HG02840 (cell line): ENCODE data around the gene GARIN3.
"Not testable (repeated sequence)": the region's sequence is repeated elsewhere in the genome, so short reads cannot be mapped to it uniquely, and the experiment has no call there.

Source experiments
- ATAC-seq: cut with Tn5 transposase; IDR thresholded peaks from one replicate; pipeline ENCODE4 v1.9.1; 2021; ENCODE audit warnings: mild to moderate bottlenecking, moderate library complexity, moderate number of reproducible peaks; ENCODE audit not compliant: unreplicated experiment, low FRiP score

The GARIN3 gene

DNA sequence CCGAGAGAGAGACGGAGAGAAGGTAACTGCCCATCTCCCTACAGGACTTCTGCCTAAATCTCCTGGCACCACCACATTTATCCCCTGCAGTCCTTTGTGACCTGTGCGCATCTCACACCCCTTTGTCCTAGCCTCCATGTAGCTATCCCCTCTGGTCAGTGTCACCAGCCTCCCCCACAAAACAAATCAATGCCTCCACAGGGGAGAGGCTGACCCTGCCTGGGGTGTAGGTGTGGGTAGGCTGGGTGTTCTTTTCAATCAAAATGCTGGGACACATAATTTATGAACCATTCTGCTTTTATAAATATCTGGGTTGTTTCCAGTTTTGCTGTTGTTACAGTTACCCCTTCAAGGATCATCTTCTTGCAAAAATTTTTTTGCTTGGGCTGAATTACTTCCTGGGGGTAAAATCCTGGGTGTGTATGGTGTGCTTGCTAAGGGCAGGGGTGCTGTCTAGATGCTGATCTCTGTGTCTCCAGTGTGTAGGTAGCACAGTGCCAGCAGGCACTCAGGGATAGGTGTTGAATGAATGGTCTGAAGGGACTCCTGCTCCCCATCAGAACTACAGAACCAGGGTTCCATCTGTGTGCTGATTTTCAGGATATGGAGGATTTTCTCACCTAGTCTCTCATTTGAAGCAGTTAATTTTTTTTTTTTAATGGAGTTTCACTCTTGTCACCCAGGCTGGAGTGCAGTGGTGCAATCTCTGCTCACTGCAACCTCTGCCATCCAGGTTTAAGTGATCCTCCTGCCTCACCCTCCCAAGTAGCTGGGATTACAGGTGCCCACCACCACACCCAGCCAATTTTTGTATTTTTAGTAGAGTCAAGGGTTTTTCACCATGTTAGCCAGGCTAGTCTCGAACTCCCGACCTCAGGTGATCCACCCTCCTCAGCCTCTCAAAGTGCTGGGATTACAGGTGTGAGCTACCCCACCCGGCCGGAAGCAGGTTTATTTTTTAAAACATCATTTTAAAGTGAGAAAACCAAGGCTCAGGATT lies at the start of gene GARIN3:
TSS of gene GARIN3 (minus strand) at position 51 of the 1,000 bp plus-strand sequence. CDS start 96 bp downstream, outside the sequence.
- no peak for ATAC-seq

DNA sequence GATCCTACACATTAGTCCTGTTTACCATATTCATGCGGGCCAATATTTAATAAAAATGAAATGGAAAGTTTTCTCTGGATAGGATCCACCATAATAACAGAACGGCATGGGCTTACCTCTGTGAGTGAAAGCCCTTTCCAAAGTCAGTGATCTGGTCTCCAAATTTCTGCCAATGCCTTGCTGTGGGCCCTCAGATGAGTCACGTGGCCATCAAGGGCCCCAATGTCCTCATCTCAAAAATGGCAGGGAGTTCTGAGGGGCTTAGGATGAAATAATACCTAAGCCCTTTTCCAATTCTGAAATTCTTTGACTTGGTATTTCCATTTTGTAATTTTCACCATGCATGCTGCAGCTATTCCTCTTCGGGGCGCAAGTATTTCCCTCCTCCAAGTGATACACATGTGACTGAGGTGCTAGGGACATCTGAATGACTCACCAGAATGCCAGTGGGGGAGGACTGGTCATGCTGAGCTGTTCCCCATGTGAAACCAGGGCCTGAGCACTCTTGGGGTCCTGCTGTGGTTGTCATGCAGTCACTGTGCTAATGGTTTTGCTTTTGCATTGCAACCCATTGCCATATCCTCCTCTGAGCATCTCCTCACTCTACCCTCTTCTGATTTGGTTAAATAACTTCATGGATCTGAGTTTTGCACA lies 49.6 kb upstream of the GARIN3 start:
- no peak for ATAC-seq

DNA sequence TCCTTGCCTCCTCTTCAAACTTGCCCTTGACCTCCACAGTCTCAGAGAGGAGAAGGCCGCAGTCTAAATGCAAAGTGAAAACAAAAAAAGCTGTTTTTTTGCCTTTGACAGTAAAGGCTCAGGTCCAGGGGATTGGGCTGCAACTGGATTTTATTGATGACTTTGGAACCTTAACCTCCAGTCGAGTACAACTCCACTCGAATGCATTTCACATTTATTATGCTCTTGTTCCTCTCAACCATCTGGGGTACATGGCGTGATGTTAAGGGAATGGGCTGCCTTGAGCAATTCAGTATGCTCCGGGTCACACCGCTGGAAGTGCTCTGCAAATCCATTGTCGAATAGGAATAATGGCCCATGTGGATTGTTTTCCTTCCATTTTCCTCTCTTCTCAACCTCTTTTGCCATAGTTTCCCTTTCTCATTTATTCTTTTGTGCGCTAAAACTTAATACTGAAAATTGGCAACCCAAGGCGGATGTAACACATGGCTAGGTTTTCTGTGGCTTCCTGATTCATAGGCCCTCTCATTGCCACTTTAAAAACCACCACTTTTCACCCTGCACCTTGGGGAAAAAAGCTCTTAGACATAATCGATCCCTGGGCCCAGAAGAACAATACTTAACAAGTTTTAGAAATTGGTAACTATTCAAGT lies 48.9 kb upstream of the GARIN3 start:
- ATAC-seq = no peak

DNA sequence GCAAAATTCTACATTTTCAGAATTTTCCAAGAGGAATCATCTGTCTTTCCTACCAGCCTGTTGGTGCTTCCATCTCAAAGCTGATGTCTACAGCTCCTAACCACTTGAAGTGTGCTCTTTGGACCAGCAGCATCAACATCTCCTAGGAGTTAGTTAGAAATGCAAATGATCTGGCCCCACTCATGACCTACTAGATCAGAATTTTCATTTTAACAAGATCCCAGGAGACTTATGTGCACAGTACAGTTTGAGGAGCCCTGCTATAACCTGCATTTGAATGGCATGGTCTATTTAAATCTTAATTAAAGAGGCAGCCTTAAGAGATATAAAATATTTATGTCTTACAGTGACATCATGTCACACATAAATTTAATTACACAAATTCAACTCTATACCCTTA lies 48.4 kb upstream of the GARIN3 start:
- no peak for ATAC-seq

DNA sequence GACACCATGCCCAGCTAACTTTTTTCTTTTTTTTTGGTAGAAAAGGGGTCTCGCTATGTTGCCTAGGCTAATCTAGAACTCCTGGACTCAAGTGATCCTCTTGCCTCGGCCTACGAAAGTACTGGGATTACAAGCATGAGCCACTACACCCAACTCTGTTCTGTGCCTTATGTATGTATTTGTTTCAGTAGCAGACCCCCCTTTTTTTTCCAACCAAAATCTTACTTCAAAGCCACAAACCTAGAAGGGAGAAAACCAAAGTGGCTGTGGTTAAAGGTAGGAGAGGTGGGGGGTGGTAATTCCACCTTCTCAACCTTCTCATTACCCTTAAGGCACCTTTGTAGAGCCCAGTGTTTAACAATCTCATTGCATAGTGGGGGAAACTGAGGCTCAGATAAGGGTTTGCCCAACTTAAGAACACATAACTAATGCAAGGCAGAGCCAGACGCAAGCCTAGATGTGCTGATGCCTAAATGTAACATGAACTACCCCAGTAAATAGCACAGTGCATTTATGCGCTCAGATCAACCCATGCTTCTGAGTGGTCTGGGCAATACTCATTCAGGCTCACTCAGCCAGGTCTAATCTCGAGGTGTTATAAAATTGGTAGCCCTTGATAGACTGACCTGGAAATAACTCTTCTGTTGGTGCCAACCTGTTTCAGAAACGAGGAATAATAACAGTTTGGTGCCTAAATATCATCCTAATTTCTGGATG lies 47.6 kb upstream of the GARIN3 start:
- ATAC-seq = no peak

DNA sequence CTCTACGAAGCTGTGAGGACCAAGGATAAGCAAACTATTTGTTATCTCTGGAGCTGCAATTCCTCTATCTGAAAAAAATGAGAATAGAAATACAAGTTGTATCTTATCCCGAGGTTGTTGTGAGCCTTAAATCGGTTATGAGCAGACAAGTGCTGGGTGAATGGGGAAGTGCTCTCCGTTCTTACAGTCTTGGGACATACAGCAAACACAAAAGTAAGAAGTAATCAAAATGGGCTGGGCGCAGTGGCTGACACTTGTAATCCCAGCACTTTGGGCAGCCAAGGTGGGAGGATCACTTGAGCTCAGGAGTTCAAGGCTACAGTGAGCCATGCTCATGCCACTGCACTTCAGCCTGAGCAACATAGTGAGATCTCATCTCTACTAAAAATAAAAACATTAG lies 46.2 kb upstream of the GARIN3 start:
- no peak for ATAC-seq

DNA sequence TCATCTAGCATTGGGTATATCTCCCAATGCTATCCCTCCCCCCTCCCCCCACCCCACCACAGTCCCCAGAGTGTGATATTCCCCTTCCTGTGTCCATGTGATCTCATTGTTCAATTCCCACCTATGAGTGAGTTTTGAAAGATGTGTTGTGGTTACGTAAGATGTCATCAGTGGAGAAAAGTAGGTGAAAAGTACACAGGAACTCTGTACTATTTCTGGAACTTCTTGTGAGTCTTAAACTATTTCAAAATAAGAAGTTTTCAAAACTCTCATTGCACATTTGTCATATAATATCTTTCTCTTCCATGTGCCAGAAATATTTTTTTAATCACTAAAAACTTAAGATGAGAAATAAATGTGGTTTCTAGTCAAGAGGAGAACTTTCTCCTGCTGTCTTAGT lies 44.6 kb upstream of the GARIN3 start:
- not testable (repeated sequence) for ATAC-seq

DNA sequence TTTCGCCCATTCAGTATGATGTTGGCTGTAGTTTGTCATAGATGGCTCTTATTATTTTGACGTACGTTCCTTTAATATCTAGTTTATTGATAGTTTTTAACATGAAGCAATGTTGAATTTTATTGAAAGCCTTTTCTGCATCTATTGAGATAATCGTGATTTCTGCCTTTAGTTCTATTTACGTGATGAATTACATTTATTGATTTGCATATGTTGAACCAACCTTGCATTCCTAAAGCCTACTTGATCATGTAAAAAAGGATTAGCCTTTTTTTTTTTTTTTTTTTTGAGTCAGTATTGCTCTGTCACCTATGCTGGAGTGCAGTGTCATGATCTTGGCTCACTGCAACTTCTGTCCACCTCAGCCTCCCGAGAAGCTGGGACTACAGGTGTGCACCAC lies 39.6 kb upstream of the GARIN3 start:
- no peak for ATAC-seq

DNA sequence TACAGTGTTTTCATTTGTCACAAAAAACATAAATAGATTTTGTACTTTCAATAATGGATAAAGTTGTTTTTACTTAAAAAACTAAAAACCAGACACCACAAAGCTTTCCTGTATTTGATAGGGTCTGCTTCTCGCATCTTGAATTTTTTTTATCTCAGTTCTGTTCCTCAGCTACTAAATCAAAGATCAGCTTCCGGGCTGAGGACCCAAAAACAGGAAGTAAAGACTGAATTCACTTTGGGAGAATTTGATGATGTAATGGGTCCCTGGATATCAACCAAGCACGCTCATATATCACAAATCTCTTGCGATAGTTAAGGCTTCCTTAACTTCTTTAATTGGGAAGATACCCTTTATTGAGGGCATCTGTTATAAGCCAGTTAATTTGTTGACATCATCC lies 38.7 kb upstream of the GARIN3 start:
- no peak for ATAC-seq

DNA sequence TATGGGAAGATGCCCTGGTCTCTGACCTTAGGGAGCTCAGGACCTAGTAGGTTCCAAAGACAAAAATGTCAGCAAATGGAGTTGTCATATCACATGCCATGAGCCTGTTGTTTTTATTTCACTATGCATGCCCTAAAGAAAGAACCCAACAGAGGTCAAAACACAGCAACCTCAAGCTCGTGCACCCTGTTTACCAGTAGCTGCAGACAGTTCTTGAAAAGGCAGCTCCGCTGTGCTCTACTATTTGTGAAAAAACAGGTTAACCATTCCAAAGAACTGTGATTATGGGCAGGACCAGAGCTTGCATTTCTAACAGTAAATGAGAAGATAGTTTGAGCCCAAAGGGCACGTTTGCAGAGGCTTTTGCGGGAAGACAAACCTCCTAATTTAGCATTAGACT lies 37.4 kb upstream of the GARIN3 start:
- no peak for ATAC-seq

DNA sequence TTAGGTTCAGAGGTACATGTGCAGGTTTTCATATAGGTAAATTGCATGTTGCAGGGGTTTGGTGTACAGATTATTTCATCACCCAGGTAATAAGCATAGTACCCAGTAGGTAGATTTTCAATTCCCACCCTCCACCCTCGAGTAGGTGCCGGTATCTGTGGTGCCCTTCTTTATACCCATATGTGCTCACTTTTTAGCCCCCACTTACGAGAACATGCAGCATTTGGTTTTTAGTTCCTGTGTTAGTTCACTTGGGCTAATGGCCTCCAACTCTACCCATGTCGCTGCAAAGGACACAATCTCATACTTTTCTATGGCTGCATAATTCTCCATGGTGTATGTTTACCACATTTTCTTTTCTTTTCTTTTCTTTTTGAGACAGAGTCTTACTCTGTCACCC lies 35.8 kb upstream of the GARIN3 start:
- no peak for ATAC-seq

DNA sequence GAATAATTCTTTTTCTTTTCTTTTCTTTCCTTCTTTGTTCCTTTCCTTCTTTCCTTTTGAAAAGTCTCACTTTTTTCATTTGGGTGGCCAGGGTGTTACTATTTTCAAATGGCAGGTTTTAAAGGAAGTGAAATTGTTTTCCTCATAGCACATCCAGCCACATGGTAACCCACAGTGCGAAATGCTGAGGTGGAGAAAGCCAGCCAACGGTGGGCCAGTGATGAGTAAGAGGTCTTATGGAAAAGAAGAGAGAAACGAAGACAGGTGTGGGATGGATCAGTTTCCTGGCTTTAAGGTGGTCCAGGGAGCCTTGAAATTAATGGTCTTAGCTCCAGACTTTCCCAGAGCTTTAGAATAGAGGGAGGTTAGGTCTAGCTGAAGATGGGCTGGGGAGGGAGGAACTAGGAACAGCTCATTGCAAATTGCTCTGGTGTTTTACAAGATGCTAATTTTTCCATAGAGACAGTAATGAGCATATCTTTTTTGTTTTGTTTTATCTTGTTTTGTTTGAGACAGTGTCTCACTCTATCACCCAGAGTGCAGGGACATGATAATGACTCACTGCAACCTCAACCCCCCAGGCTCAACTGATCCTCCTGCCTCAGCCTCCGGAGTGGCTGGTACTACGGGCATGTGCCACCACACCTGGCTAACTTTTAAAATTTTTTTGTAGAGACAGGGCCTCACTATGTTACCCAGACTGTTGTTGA lies 32.4 kb upstream of the GARIN3 start:
- no peak for ATAC-seq

DNA sequence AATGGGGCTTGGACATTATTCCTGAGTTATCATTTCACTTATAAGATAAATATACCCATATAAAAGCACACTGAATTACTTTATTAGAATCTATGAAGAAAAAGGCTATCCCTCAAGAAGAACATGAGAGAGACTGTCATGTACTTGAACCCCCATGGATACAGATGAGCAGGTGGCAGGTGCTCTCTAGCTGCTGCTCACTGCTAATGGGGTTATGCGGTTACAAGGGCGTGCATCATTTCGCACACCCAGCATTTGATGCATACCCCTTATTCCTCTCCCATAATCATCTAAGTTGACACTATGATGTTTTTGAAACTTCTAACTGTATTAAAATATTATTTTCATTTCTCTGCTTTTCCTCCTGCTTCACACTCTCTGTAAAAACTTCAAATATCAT lies 31.0 kb upstream of the GARIN3 start:
- no peak for ATAC-seq

DNA sequence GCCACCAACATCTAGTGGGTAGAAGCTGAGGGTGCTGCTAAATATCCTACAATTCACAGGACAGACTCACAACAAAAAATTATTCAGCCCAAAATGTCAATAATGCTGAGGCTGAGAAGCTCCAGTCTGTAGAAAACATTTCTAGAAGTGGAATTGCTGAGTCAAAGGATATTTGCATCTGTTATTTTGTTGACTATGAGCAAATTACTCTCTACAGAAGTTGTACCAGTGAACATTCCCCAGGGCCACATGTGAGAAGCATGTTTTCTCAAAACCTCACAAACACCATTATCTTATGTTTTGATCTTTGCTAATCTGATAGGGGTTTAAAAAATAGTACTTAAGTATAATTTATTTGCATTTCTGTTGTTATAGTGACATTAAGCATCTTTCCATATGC lies 30.0 kb upstream of the GARIN3 start:
- peak; percentile 58 for ATAC-seq

DNA sequence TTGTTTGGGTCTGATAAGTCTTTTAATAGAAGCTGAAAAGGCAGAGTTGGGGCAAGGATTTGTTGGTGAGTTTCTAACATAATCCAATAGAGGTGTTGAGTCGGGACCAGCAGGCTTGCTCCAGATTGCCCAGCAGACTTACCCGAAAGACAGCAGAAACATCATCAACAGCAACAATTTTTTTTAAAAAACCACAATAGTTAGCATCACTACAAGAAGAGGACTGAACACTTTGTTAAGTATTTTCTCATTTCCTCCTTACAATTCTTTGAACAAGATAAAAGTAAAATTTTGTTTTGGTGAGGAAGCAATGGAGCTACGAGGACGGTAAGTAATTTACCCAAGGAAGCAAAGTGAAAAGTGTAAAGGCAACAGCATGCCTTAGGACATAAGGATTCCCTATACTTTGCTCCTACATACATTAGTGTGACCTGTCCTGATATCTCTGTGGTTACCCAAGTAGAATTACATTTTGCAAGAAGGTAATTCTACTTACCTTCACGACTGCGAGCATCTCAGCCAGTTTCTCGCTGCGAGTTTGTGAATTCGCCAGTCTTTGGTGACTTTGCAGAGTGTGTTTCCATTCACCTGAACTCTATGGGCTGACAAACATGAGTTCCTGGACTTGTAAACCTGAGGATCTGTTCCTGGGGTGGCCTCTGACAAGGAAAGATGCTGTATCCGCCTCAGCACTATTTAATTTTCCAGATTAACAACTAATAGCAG lies 27.8 kb upstream of the GARIN3 start:
- ATAC-seq = no peak

DNA sequence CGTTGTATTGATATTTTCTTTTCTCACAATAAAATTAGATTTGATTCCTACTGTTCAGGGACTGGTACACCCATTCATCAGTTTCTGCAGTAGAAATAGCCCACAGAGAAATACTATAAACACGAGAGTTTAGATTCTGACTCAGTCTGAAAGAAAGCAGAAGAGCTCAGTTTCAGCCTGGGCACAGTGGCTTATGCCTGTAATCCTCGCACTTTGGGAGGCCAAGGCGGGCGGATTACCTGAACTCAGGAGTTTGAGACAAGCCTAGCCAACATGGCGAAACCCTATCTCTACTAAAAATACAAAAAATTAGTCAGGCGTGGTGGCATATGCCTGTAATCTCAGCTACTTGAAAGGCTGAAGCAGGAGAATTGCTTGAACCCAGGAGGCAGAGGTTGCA lies 23.2 kb upstream of the GARIN3 start:
- no peak for ATAC-seq

DNA sequence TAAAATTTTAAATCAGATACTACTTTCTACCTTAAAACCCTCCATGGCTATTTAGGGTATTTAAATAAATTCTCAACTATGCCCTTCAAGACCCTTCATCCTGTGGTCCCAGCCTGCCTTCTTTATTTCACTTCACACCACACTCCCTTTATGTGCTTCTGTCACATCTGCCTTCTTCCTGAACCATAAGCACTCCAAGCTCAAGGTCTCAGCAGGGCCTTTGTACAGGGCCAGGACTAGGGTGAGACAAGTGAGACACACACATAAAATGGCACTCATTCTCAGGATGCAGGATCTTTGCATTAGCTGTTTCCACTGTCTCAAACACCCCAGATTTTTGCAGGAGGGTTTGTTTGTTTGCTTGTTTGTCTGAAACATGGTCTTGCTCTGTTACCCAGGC lies 22.2 kb upstream of the GARIN3 start:
- ATAC-seq = no peak

DNA sequence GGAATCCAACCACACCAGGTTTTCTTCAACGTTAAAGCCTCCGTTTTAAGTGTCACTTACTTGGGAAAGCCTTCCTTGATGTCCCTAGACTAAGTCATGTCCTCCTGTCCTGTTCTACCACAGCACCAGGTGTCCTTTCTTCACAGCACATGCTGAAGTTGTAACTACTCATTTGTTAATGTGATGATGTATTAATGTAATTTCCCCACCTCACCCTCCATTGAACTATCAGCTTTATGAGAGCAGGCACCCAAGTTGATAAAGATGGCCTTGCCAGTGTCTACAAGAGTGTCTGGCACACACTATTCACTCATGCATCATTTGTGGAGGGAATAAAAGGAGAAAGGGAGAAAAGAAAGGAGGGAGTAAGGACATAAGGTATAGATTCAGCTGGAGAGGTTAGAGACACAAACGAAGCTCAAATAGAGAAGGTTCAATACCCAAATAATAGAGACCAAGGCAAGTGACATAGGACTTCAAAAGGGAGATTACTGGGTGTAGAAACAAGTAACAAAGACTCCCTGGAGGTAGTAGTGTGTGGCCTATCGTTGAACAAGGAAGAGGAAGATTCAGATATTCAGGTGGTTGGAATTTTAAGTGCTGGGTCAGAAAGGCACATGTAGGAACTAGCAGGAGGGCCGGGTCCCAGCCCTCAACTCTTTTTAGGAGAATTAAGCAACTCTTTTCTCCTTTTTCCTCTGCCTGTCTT lies 21.1 kb upstream of the GARIN3 start:
- ATAC-seq = no peak
